ENCODE data around the gene RBM12.
A peak's percentile ranks its signal among the peaks of the same experiment; 100 is the strongest.
"Not testable (repeated sequence)": the region's sequence is repeated elsewhere in the genome, so short reads cannot be mapped to it uniquely, and the experiment has no call there.

Gene RBM12, protein sequence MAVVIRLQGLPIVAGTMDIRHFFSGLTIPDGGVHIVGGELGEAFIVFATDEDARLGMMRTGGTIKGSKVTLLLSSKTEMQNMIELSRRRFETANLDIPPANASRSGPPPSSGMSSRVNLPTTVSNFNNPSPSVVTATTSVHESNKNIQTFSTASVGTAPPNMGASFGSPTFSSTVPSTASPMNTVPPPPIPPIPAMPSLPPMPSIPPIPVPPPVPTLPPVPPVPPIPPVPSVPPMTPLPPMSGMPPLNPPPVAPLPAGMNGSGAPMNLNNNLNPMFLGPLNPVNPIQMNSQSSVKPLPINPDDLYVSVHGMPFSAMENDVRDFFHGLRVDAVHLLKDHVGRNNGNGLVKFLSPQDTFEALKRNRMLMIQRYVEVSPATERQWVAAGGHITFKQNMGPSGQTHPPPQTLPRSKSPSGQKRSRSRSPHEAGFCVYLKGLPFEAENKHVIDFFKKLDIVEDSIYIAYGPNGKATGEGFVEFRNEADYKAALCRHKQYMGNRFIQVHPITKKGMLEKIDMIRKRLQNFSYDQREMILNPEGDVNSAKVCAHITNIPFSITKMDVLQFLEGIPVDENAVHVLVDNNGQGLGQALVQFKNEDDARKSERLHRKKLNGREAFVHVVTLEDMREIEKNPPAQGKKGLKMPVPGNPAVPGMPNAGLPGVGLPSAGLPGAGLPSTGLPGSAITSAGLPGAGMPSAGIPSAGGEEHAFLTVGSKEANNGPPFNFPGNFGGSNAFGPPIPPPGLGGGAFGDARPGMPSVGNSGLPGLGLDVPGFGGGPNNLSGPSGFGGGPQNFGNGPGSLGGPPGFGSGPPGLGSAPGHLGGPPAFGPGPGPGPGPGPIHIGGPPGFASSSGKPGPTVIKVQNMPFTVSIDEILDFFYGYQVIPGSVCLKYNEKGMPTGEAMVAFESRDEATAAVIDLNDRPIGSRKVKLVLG

GRCh38 chr20:35664466-35665206 is at the start of gene RBM12, which contains the start of gene CPNE1:
TSS of gene RBM12 (minus strand) at chr20:35664900. CDS start at chr20:35655322, 9,578 bp downstream.
TSS of gene CPNE1 (minus strand) at chr20:35664900. CDS start at chr20:35632923, 31,977 bp downstream.
- H3K4me3 ChIP-seq (ENCODE audit: low read depth, low read length), result peak within 1 kb of the TSS; percentile 99

DNA sequence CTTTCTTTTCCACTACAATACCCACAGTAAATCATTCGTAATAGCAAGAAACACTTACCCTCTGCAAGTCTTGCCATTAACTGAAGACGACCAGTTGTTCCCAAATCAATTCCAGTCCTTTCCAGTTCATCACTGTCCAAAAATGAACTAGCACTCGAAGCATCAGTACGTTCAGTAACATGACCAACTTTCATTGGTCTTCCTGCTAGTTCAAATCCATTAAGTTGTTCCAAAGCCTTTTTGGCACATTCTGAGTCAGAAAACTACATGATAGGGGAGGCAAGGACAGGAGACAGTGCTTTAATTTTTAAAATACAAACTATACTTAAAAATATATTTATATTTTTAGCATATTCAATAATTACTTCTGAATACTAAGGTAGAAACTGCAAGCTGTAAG is 49.4 kb upstream of the RBM12 start:
- no peak overlapping the region for H3K4me3 ChIP-seq (ENCODE audit: low read depth, low read length)

- H3K4me3 ChIP-seq (ENCODE audit: low read depth, low read length), result not testable (repeated sequence)
These were observed 48.4 kb upstream of the RBM12 start for GRCh38 chr20:35713120-35713519.

- no peak overlapping the region for H3K4me3 ChIP-seq (ENCODE audit: low read depth, low read length)
These were observed 47.0 kb upstream of the RBM12 start for GRCh38 chr20:35711588-35712209.

DNA sequence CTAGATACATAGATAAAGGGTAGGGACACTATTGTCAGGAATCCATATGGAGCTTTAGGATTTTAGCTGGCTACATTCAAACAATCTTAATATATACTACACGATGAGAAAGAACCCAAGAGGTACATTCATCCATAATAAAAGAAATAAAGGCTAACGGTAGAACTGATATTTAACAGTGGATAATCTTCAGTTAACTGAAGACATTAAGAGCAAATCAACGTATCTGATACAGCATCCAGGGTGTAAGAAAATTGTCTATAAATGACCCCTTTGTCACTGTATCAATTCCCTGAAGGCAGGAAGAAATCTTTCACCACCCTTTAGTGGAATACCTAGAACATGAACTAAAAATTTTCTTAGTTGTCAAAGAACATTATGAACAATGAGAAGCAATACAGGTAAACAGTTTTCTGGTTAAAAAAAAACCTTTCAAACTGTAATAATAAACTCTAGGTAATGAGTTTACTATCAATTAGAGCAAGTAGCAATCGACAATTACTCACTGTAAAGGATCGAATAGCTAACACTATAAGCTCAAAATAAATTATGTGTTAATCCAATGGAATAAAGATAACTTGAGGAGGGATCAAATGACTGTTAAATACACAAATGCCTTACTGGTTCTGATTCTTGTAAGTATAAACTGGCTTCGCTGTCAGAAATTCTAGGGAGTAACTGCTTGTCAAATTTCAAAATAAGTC is 46.3 kb upstream of the RBM12 start:
- H3K4me3 ChIP-seq (ENCODE audit: low read depth, low read length), result no peak overlapping the region

- no peak overlapping the region for H3K4me3 ChIP-seq (ENCODE audit: low read depth, low read length)
These were observed 45.3 kb upstream of the RBM12 start for GRCh38 chr20:35710039-35710438.

GRCh38 chr20:35709259-35709658 is 44.6 kb upstream of the RBM12 start:
- H3K4me3 ChIP-seq (ENCODE audit: low read depth, low read length), result no peak overlapping the region

DNA sequence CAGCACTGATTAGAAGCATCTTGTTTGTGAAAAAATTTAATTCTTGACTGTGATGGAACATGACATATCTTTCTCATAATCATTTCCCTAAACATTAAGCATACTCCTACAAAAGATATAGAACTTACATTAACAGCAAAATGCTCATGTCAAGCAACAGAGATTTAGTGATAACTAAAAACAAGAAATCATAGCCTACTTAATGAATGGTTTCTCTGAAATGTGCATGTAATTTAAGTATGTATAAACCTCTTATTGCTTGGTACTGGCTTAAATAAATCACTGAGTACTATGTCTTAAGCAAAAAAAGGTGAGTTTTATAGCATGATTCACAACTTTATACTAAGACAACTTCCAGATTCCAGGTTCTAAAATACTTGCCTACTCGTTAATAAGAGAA is 43.8 kb upstream of the RBM12 start:
- no peak overlapping the region for H3K4me3 ChIP-seq (ENCODE audit: low read depth, low read length)

DNA sequence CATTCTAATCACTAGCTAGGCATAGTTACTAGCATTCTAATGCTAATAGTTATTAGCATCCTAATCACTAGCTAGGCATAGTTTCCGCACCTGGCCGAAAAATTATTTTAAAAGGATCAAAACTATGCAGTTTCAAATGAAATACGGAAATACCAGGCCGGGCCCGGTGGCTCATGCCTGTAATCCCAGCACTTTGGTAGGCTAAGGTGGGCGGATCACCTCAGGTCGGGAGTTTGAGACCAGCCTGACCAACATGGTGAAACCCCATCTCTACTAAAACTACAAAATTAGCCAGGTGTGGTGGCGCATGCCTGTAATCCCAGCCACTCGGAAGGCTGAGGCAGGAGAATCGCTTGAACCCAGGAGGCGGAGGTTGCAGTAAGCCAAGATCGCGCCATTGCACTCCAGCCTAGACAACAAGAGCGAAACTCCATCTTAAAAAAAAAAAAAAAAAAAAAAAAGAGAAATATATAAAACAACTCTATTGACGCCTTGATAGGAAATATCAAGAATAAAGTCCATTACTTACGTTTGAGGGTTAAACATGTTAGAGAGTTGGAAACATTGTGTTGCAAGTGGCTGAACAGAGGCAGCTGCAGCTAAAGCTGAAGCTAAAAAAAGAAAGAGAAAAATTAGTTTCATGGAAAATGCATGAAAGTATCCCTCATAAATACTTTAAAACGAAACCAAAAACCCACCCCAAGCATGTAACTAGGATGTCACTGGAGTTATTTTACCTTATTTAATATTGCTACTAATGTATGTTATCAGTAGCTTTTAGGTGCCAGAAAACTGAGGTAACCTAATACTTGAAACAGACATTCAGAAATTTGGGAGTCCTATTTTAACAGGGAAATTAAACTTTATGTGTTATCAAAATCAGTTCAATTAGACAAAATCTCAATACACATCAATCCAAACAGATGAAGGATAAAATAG is 42.2 kb upstream of the RBM12 start:
- H3K4me3 ChIP-seq (ENCODE audit: low read depth, low read length), result not testable (repeated sequence)

- not testable (repeated sequence) for H3K4me3 ChIP-seq (ENCODE audit: low read depth, low read length)
These were observed 41.2 kb upstream of the RBM12 start for GRCh38 chr20:35705894-35706293.

GRCh38 chr20:35704514-35705261 is 40.0 kb upstream of the RBM12 start:
- H3K4me3 ChIP-seq (ENCODE audit: low read depth, low read length), result no peak overlapping the region

DNA sequence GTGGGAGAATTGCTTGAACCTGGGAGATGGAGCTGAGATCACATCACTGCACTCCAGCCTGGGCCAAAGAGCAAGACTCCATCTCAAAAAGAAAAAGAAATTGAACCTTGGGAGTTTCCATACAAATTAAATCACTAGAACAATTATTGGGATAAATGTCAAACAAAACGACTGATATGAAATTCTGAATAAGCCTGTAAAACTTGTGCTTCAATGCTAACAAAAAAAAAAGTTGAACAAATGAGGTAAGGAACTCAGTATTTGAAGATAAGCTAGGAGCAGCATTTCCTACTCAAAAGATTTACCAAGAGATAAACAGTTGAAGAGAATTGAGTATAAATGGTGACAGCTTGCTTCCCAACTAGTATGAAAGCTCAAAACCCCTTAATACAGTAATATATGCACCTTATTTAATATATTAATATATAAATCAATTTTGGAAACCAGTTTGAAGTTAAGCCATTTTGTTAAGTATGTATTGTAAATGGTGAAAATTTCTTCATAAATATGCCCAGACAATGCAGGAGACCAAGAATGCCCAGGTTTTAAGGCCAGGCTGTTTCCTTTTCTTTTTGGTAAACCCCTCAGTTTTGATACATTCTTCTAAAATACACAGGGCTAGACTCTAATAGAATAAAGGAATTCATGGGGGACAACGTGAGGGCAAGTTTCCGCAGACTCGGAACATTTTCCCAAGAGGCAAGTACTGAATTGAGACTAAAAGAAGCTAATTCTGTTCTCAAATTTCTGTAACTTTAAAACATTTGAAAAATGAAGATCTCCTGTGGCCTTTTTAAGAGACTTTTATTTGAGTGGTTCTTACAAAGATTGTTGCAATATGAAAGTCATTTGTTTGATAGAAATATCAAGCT is 38.4 kb upstream of the RBM12 start:
- no peak overlapping the region for H3K4me3 ChIP-seq (ENCODE audit: low read depth, low read length)

DNA sequence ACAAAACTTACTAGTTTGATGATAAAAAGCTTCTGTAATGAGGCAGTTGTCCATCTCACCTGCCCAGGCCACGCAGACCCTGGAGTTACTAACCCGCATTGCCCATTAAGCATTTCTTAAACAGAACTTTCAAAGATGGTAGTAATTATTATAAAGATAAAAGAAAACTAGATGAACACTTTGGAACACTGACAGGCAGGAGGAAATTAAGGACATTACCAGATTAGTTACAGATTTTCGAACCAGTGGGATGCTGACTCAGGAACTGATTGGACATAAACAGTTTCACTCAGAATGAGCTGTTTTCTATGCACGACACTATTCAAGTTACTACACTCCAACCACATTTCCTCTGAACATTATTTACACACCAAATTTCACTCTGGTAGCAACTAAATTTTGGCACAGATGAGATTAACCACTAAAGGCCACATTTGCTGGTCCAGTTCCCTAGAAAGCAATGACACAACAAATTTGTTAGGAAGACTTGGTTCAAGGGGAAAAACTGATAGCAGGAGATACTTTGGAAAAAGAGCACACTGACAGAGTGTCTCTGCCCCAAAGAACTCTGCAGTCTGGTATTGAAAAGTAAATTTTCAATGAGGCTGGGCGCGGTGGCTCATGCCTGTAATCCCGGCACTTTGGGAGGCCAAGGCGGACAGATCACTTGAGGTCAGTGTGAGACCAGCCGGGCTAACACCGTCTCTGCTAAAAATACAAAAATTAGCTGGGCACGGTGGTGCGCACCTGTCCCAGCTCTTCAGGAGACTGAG is 37.5 kb upstream of the RBM12 start:
- H3K4me3 ChIP-seq (ENCODE audit: low read depth, low read length), result no peak overlapping the region

GRCh38 chr20:35700625-35701148 is 36.0 kb upstream of the RBM12 start:
- no peak overlapping the region for H3K4me3 ChIP-seq (ENCODE audit: low read depth, low read length)

DNA sequence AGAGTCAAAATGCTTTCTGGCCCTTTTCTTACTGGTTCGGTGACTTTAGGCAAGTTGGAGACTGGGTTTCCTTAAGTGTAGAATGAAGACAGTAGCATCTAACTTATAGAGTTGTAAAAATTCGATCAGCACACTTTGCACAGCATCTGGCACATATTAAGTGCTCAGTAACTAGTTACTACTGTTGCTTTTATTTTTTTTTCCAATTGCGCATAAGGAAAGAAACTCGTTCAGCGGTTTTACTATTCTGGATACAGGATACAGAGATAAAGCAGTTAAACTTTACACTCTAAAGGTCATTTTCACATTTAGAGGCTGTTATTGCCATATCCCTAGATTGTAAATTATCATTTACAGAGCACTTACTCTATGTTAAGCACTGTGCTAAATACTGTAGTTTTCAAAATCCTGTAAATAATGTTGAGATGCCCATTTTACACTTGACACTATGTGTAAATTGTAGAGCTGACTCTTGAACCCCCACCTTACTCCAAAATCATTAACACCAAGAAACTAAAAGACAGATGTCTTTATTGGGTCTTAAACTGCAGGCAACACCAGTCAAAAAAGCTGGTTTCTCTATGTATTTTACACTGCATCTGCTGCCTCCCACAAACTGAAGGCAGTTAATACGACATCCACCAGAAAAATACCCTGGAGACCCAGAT is 35.4 kb upstream of the RBM12 start:
- H3K4me3 ChIP-seq (ENCODE audit: low read depth, low read length), result peak overlapping the region; percentile 99

All from iPS-11a (cell line).